ENCODE results near the gene CGNL1.

CGNL1 gene

DNA sequence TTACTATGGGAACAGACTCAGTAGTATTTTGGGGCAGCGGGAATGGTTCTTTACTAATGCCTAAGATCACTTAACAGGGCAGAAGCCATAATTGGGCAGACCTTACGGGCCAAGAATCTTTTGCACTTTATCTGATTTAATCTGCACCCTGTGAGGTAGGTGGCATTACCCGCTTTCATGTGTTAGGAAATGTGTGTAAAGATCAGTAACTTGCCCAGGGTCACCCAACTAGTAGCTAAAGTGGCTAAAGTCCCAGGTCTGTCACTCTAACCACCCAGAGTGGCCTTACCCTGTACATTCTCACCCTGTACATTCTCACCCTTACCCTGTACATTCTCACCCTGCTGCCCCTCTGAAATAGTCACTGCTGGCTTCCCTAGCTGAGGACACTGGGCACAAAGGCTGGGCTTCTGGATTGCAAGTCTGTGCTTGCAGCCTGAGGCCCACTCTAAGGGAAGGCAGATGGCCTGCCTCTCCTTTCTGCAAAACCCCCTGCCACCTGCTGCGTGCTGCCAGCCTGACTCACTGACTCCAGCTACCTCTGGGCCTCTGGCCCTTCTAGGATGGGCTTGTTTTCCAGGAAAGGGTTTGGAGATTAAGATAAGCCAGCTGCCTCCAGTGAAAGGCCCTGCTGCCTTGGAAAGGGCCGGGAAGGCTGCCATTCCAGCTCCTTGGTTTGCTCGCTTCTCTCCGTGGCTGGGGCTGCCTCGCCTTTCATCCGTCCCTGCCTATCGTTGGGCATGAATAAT, 177.9 kb downstream of the CGNL1 start:
- no peaks in the 10 kb centered on the region for H3K27me3 ChIP-seq (ENCODE audit: low read length)

DNA sequence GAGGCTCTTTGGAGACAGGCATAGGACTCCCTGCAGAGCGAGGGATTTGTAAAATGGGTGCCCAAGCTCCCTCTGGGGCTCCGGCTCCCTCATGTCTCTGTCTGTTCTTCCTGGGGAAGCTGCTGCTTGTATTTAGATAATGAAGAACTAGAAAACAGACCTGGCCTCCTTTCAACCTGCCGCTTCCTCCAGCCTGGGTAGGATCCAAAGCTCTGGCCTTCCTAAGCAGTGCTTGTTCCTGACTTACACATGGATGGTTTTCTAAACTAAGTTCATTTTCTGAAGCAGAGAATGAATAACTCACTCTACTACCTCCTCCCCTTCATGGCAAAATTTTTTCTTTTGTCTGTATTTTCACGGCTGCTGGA, 178.5 kb downstream of the CGNL1 start:
- H3F3A ChIP-seq (ENCODE audit: insufficient read depth): no peaks in the 10 kb centered on the region
- H3K9me3 ChIP-seq (ENCODE audit: insufficient read depth, low read length): no peaks in the 10 kb centered on the region
- H3K27me3 ChIP-seq (ENCODE audit: low read length): no peaks in the 10 kb centered on the region
- no peaks in the 10 kb centered on the region for H3K9me2 ChIP-seq (replicated peaks; ENCODE audit: insufficient read depth, low read length)
- no peak overlapping the region for H2AFZ ChIP-seq (ENCODE audit: low read depth, low read length, severe bottlenecking)
- no peak overlapping the region for H3K4me2 ChIP-seq (ENCODE audit: low read depth, low read length, poor library complexity, severe bottlenecking)
- no peak overlapping the region for H3K27ac ChIP-seq (ENCODE audit: low read depth, low read length)
- H3K79me2 ChIP-seq (ENCODE audit: insufficient read depth, low read length): no peaks in the 10 kb centered on the region
- no peak overlapping the region for H3K4me3 ChIP-seq (ENCODE audit: insufficient read depth, low read length, poor library complexity, severe bottlenecking)
- no peaks in the 10 kb centered on the region for H4K20me1 ChIP-seq (ENCODE audit: low read depth, low read length)
- H3K36me3 ChIP-seq (ENCODE audit: low read length): no peaks in the 10 kb centered on the region
- H3K9ac ChIP-seq (ENCODE audit: low read length): no peak overlapping the region
- TF ChIP-seq CTCF (IDR thresholded peaks at IDR 0.05; ENCODE audit: insufficient read depth, low read length, poor library complexity, severe bottlenecking) (no peak), EZH2phosphoT487 (conservative IDR thresholded peaks at IDR 0.05; ENCODE audit: low read length) (no peak)

More for the DNA sequence above, 177.9 kb downstream of the CGNL1 start:
- H3K9me3 ChIP-seq (ENCODE audit: insufficient read depth, low read length): no peaks in the 10 kb centered on the region
- H3K9ac ChIP-seq (ENCODE audit: low read length): no peak overlapping the region
- no peaks in the 10 kb centered on the region for H3K36me3 ChIP-seq (ENCODE audit: low read length)
- no peak overlapping the region for H3K27ac ChIP-seq (ENCODE audit: low read depth, low read length)
- no peaks in the 10 kb centered on the region for H3K9me2 ChIP-seq (replicated peaks; ENCODE audit: insufficient read depth, low read length)
- H3K4me3 ChIP-seq (ENCODE audit: insufficient read depth, low read length, poor library complexity, severe bottlenecking): no peak overlapping the region
- no peak overlapping the region for H3K4me2 ChIP-seq (ENCODE audit: low read depth, low read length, poor library complexity, severe bottlenecking)
- no peaks in the 10 kb centered on the region for H3F3A ChIP-seq (ENCODE audit: insufficient read depth)
- no peaks in the 10 kb centered on the region for H3K79me2 ChIP-seq (ENCODE audit: insufficient read depth, low read length)
- H4K20me1 ChIP-seq (ENCODE audit: low read depth, low read length): no peaks in the 10 kb centered on the region
- H2AFZ ChIP-seq (ENCODE audit: low read depth, low read length, severe bottlenecking): no peak overlapping the region
- TF ChIP-seq CTCF (IDR thresholded peaks at IDR 0.05; ENCODE audit: insufficient read depth, low read length, poor library complexity, severe bottlenecking) (no peak), EZH2phosphoT487 (conservative IDR thresholded peaks at IDR 0.05; ENCODE audit: low read length) (no peak)

- no peak for TF ChIP-seq EZH2phosphoT487 (conservative IDR thresholded peaks at IDR 0.05; ENCODE audit: low read length)
- no peaks in the 10 kb centered on the region for H3K27me3 ChIP-seq (ENCODE audit: low read length)
- no peaks in the 10 kb centered on the region for H3K79me2 ChIP-seq (ENCODE audit: insufficient read depth, low read length)
- H3K4me3 ChIP-seq (ENCODE audit: insufficient read depth, low read length, poor library complexity, severe bottlenecking): no peak overlapping the region
- H3K36me3 ChIP-seq (ENCODE audit: low read length): no peaks in the 10 kb centered on the region
- H3K9ac ChIP-seq (ENCODE audit: low read length): no peak overlapping the region
- no peak overlapping the region for H3K27ac ChIP-seq (ENCODE audit: low read depth, low read length)
- no peak overlapping the region for H3K4me2 ChIP-seq (ENCODE audit: low read depth, low read length, poor library complexity, severe bottlenecking)
- no peaks in the 10 kb centered on the region for H3K9me3 ChIP-seq (ENCODE audit: insufficient read depth, low read length)
- no peaks in the 10 kb centered on the region for H3K9me2 ChIP-seq (replicated peaks; ENCODE audit: insufficient read depth, low read length)
- no peak overlapping the region for H2AFZ ChIP-seq (ENCODE audit: low read depth, low read length, severe bottlenecking)
- no peaks in the 10 kb centered on the region for H3F3A ChIP-seq (ENCODE audit: insufficient read depth)
- no peaks in the 10 kb centered on the region for H4K20me1 ChIP-seq (ENCODE audit: low read depth, low read length)
Observed at GRCh38 chr15:57555270-57555669, 179.0 kb downstream of the CGNL1 start.

DNA sequence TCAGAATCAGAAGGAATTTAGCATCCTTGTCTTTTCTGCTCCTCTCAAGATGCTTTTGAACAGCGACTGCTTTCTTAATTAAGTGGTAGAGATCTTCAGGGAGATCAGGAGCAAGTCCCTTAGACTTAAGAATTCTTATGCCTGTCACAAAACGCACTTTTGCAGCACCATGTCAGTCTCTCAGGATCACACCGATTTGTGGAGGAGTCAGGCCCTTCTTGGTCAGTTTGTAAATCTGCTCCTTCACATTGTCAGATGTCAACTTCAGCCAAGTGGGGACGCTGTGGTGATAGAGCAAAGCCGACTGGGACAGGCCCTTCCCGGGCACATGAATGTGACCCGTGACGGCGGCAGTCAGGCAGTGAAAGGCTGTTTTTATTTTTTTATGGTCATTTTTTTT, 179.7 kb downstream of the CGNL1 start:
- no peak overlapping the region for H3K4me3 ChIP-seq (ENCODE audit: insufficient read depth, low read length, poor library complexity, severe bottlenecking)
- H3F3A ChIP-seq (ENCODE audit: insufficient read depth): no peaks in the 10 kb centered on the region

More for the DNA sequence above, 179.7 kb downstream of the CGNL1 start:
- H3K27me3 ChIP-seq (ENCODE audit: low read length): no peaks in the 10 kb centered on the region
- no peaks in the 10 kb centered on the region for H3K79me2 ChIP-seq (ENCODE audit: insufficient read depth, low read length)
- no peaks in the 10 kb centered on the region for H3K9me3 ChIP-seq (ENCODE audit: insufficient read depth, low read length)
- no peak overlapping the region for H3K9ac ChIP-seq (ENCODE audit: low read length)
- H3K36me3 ChIP-seq (ENCODE audit: low read length): no peaks in the 10 kb centered on the region
- H4K20me1 ChIP-seq (ENCODE audit: low read depth, low read length): no peaks in the 10 kb centered on the region
- H3K4me2 ChIP-seq (ENCODE audit: low read depth, low read length, poor library complexity, severe bottlenecking): no peak overlapping the region
- TF ChIP-seq CTCF (IDR thresholded peaks at IDR 0.05; ENCODE audit: insufficient read depth, low read length, poor library complexity, severe bottlenecking): no peak
- TF ChIP-seq EZH2phosphoT487 (conservative IDR thresholded peaks at IDR 0.05; ENCODE audit: low read length): no peak
- no peak overlapping the region for H2AFZ ChIP-seq (ENCODE audit: low read depth, low read length, severe bottlenecking)
- no peak overlapping the region for H3K27ac ChIP-seq (ENCODE audit: low read depth, low read length)
- H3K9me2 ChIP-seq (replicated peaks; ENCODE audit: insufficient read depth, low read length): no peaks in the 10 kb centered on the region

Measured in SU-DHL-6 (cell line).